ENCODE results near the gene LYPD6B. TPM values are rescaled to one million over a fixed set of nuclear protein-coding genes. Genes with fewer than 3 reads are reported as not detected.

The LYPD6B gene
- total RNA-seq, 1 experiment from 2014 or later = not detected

DNA sequence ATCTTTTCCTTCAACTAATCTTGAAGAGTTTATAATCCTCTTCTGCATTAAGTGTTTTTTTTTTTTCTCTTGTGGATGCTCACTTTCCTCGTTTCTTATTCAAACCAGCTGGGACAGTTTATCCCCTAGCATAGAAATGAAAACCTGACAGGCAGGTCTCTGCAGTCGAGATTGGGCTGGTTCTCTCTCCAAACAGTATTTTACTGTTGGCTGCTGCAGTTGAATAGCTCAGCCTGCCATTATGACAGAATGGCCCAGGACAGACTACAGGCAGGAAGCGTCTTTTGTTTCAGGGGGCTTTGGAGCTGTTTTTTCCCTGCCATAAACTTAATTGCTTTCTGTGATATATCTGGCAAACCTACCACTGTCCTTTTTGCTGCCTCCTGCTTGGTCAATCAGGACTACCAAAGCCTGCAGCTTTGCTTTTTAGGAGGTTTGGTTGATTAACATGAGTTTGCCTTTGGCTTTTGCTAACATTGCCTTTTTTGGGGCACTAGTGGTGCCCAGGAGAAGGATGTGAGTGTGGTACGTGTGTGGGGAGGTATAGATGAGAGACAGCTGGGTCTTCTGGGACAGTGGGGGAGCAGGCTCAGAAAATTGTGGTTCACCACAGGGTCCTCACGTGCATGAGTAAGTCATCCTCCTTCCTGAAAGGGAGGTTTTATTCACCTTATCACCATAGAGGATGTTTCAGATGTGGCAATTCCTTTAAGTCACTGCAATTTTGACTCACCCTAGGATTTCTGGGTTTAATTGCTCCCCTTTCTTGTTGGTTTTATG lies 128.7 kb downstream of the LYPD6B start:
- H3K27ac ChIP-seq (ENCODE audit: low read depth, low read length, poor library complexity, severe bottlenecking) = no peak overlapping the region
- H3K9me3 ChIP-seq (ENCODE audit: low read depth, low read length, poor library complexity, severe bottlenecking) = peaks cover 2% of the 10 kb centered on the region
- TF ChIP-seq, protein P1, sequence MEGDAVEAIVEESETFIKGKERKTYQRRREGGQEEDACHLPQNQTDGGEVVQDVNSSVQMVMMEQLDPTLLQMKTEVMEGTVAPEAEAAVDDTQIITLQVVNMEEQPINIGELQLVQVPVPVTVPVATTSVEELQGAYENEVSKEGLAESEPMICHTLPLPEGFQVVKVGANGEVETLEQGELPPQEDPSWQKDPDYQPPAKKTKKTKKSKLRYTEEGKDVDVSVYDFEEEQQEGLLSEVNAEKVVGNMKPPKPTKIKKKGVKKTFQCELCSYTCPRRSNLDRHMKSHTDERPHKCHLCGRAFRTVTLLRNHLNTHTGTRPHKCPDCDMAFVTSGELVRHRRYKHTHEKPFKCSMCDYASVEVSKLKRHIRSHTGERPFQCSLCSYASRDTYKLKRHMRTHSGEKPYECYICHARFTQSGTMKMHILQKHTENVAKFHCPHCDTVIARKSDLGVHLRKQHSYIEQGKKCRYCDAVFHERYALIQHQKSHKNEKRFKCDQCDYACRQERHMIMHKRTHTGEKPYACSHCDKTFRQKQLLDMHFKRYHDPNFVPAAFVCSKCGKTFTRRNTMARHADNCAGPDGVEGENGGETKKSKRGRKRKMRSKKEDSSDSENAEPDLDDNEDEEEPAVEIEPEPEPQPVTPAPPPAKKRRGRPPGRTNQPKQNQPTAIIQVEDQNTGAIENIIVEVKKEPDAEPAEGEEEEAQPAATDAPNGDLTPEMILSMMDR (conservative IDR thresholded peaks at IDR 0.05; ENCODE audit: low read depth, low read length) = no peak
- no peak for TF ChIP-seq EZH2 (IDR thresholded peaks at IDR 0.05; ENCODE audit: borderline replicate concordance, low read depth, low read length, poor library complexity, severe bottlenecking)
- H3K27me3 ChIP-seq (replicated peaks; ENCODE audit: insufficient read depth, low read depth, low read length, poor library complexity) = no peaks in the 10 kb centered on the region
- ChIA-PET CTCF (no interaction called here), POLR2A (ENCODE audit: low non-redundant PET) (no interaction called here)
- no peak for DNase-seq (ENCODE audit: low spot score)
- no peaks in the 10 kb centered on the region for H3K4me1 ChIP-seq (ENCODE audit: insufficient read depth, low read length, poor library complexity, severe bottlenecking)
- H3K36me3 ChIP-seq (ENCODE audit: insufficient read depth, low read length, poor library complexity, severe bottlenecking) = no peaks in the 10 kb centered on the region
- BruUV-seq (replicated peaks) = no TSS peak
- intact Hi-C loops (cut with micrococcal nuclease; ENCODE audit: unreplicated experiment) = no loop called here
- no peak overlapping the region for H3K4me3 ChIP-seq (ENCODE audit: low read depth, low read length, poor library complexity, severe bottlenecking)

DNA sequence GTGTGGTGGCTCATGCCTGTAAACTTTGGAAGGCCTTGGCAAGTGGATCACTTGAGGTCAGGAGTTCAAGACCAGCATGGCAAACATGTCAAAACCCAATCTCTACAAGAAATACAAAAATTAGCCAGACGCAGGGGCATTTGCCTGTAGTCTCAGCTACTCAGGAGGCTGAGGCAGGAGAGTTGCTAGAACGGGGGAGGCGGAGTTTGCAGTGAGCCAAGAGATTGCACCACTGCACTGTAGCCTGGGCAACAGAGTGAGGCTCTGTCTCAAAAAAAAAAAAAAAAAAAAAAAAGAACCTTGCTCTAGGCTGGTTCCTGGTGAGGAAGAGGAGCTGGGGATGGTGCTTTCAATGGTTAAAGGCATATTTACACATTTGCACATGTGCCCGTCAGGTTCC lies 129.4 kb downstream of the LYPD6B start:
- Histone ChIP-seq H3K4me1 (ENCODE audit: insufficient read depth, low read length, poor library complexity, severe bottlenecking) (no peaks in the 10 kb centered on the region), H3K4me3 (ENCODE audit: low read depth, low read length, poor library complexity, severe bottlenecking) (no peak overlapping the region), H3K27me3 (replicated peaks; ENCODE audit: insufficient read depth, low read depth, low read length, poor library complexity) (no peaks in the 10 kb centered on the region), H3K9me3 (ENCODE audit: low read depth, low read length, poor library complexity, severe bottlenecking) (peaks cover 4% of the 10 kb centered on the region), H3K27ac (ENCODE audit: low read depth, low read length, poor library complexity, severe bottlenecking) (no peak overlapping the region), H3K36me3 (ENCODE audit: insufficient read depth, low read length, poor library complexity, severe bottlenecking) (no peaks in the 10 kb centered on the region)
- intact Hi-C loops (cut with micrococcal nuclease; ENCODE audit: unreplicated experiment) = no loop called here
- ChIA-PET CTCF (no interaction called here), POLR2A (ENCODE audit: low non-redundant PET) (no interaction called here)
- no peak for DNase-seq (ENCODE audit: low spot score)
- no TSS peak for BruUV-seq (replicated peaks)
- no peak for TF ChIP-seq EZH2 (IDR thresholded peaks at IDR 0.05; ENCODE audit: borderline replicate concordance, low read depth, low read length, poor library complexity, severe bottlenecking)
- TF ChIP-seq, protein P1 (conservative IDR thresholded peaks at IDR 0.05; ENCODE audit: low read depth, low read length) = no peak

DNA sequence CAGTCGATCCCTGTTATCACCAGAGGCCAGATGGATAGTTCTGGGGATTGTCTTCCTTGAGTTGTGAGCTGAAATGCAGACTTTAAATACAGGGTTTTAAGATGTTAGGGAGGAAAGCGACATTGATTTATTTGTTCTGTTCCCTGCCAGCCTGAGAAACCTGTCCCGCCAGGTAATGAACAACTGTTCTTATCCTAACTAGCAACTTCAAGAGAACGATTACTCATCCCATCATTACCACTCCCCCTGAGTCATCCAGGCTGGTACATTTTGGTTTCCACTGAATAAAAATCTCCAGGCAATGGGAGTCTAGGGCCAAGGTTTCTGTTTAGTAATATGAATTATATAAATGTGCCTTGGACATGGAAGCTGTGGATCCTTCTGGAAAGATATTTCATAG lies 131.2 kb downstream of the LYPD6B start:
- Histone ChIP-seq H3K4me3 (ENCODE audit: low read depth, low read length, poor library complexity, severe bottlenecking) (no peak overlapping the region), H3K9me3 (ENCODE audit: low read depth, low read length, poor library complexity, severe bottlenecking) (peaks cover 4% of the 10 kb centered on the region), H3K4me1 (ENCODE audit: insufficient read depth, low read length, poor library complexity, severe bottlenecking) (no peaks in the 10 kb centered on the region), H3K27ac (ENCODE audit: low read depth, low read length, poor library complexity, severe bottlenecking) (no peak overlapping the region), H3K27me3 (replicated peaks; ENCODE audit: insufficient read depth, low read depth, low read length, poor library complexity) (no peaks in the 10 kb centered on the region), H3K36me3 (ENCODE audit: insufficient read depth, low read length, poor library complexity, severe bottlenecking) (no peaks in the 10 kb centered on the region)
- ChIA-PET CTCF (no interaction called here), POLR2A (ENCODE audit: low non-redundant PET) (no interaction called here)
- TF ChIP-seq, protein P1 (conservative IDR thresholded peaks at IDR 0.05; ENCODE audit: low read depth, low read length) = no peak
- TF ChIP-seq EZH2 (IDR thresholded peaks at IDR 0.05; ENCODE audit: borderline replicate concordance, low read depth, low read length, poor library complexity, severe bottlenecking) = no peak
- BruUV-seq (replicated peaks) = no TSS peak
- intact Hi-C loops (cut with micrococcal nuclease; ENCODE audit: unreplicated experiment) = no loop called here
- no peak for DNase-seq (ENCODE audit: low spot score)

Data from A673 (cell line).